ENCODE results near the gene UBTD1. TPM values are rescaled to one million over a fixed set of nuclear protein-coding genes. Genes with fewer than 3 reads are reported as not detected.

UBTD1 gene
- total RNA-seq, 4 donors from 2014 or later: 0.70 to 2.5 (median 1.4) TPM; not detected in 1

- Histone ChIP-seq H3K4me3 (no peak overlapping the region), H3K36me3 (no peaks in the 10 kb centered on the region), H3K4me1 (no peaks in the 10 kb centered on the region), H3K27me3 (no peaks in the 10 kb centered on the region), H3K27ac (no peak overlapping the region), H3K9me3 (no peaks in the 10 kb centered on the region)
- no peak for DNase-seq
- TF ChIP-seq POLR2A (IDR thresholded peaks at IDR 0.05) (no peak), CTCF (IDR thresholded peaks at IDR 0.05) (no peak)
Observed at GRCh38 chr10:97563337-97563736, 64.6 kb downstream of the UBTD1 start.

- H3K36me3 ChIP-seq: no peaks in the 10 kb centered on the region
- no peaks in the 10 kb centered on the region for H3K4me1 ChIP-seq
- H3K9me3 ChIP-seq: no peaks in the 10 kb centered on the region
- TF ChIP-seq POLR2A (IDR thresholded peaks at IDR 0.05) (no peak), CTCF (IDR thresholded peaks at IDR 0.05) (no peak)
- H3K27ac ChIP-seq: no peak overlapping the region
- H3K4me3 ChIP-seq: no peak overlapping the region
- no peak for DNase-seq
- H3K27me3 ChIP-seq: no peaks in the 10 kb centered on the region
Observed at GRCh38 chr10:97564776-97565175, 66.1 kb downstream of the UBTD1 start.

GRCh38 chr10:97566336-97566996 is 67.7 kb downstream of the UBTD1 start:
- Histone ChIP-seq H3K4me3 (no peak overlapping the region), H3K4me1 (no peaks in the 10 kb centered on the region), H3K36me3 (no peaks in the 10 kb centered on the region), H3K27me3 (no peaks in the 10 kb centered on the region), H3K9me3 (no peaks in the 10 kb centered on the region), H3K27ac (no peak overlapping the region)
- TF ChIP-seq POLR2A (IDR thresholded peaks at IDR 0.05) (no peak), CTCF (IDR thresholded peaks at IDR 0.05) (no peak)
- no peak for DNase-seq

- Histone ChIP-seq H3K27ac (no peak overlapping the region), H3K9me3 (no peaks in the 10 kb centered on the region), H3K27me3 (no peaks in the 10 kb centered on the region), H3K4me1 (peaks cover 0 to 8% (median 0%) of the 10 kb centered on the region in 4 donors), H3K36me3 (no peaks in the 10 kb centered on the region), H3K4me3 (no peak overlapping the region)
- TF ChIP-seq CTCF (IDR thresholded peaks at IDR 0.05): no peak
- TF ChIP-seq POLR2A (IDR thresholded peaks at IDR 0.05): no peak
- no peak for DNase-seq
Observed at GRCh38 chr10:97567891-97568290, 69.2 kb downstream of the UBTD1 start.

- no peaks in the 10 kb centered on the region for H3K36me3 ChIP-seq
- no peak for DNase-seq
- TF ChIP-seq POLR2A (IDR thresholded peaks at IDR 0.05) (no peak), CTCF (IDR thresholded peaks at IDR 0.05) (no peak)
- H3K27me3 ChIP-seq: no peaks in the 10 kb centered on the region
- no peaks in the 10 kb centered on the region for H3K9me3 ChIP-seq
- no peak overlapping the region for H3K27ac ChIP-seq
- peaks cover 0 to 8% (median 0%) of the 10 kb centered on the region in 4 donors for H3K4me1 ChIP-seq
- H3K4me3 ChIP-seq: no peak overlapping the region
Observed at GRCh38 chr10:97570146-97570788, 71.5 kb downstream of the UBTD1 start.

All from Peyer's patch (tissue), 4 donors.